ENCODE data around the gene MON1B.

GRCh38 chr16:77157346-77158058 lies 33.5 kb upstream of the MON1B start:
- TF ChIP-seq BACH2 (CRISPR knock-in tag; IDR thresholded peaks at IDR 0.05; ENCODE audit: borderline replicate concordance) = no peak
- TF ChIP-seq ZFP3 (CRISPR knock-in tag; IDR thresholded peaks at IDR 0.05) = no peak
- no peak for TF ChIP-seq ZFP30 (CRISPR knock-in tag; IDR thresholded peaks at IDR 0.05)
- TF ChIP-seq PATZ1 (CRISPR knock-in tag; IDR thresholded peaks at IDR 0.05; ENCODE audit: borderline replicate concordance) = no peak
- TF ChIP-seq ISL1 (CRISPR knock-in tag; IDR thresholded peaks at IDR 0.05) = no peak
- no peak for TF ChIP-seq SNAI2 (CRISPR knock-in tag; IDR thresholded peaks at IDR 0.05)
- no peak for TF ChIP-seq OSR1 (CRISPR knock-in tag; IDR thresholded peaks at IDR 0.05)

Data from SK-N-SH treated with all-trans-retinoic acid at 6 μM for 48 hours (cell line).